ENCODE data around the gene DOP1A. TPM values are rescaled to one million over a fixed set of nuclear protein-coding genes. Genes with fewer than 3 reads are reported as not detected.

DOP1A gene
- total RNA-seq, 2 donors from 2014 or later, result 20.3 to 29.6 TPM

DNA sequence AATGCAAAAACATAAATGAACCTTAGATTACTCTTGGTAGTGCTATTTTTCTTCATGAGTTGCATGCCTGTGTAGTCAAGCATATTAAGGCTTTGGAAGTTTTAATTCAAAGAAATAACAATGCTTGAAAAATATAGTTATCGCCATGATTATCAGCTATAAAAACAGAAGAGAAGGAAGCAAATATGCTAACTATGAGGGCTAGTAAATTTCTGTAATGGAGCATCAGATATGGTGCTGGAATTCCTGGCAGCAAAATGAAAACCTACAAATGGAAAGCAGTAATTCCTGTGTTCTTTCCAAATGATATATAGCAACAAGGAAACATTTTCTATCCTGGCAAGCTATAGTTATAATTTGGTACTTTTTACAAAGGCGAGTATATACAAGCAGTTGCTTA is 29.7 kb downstream of the DOP1A start:
- no peak overlapping the region for H3K9ac ChIP-seq (ENCODE audit: low read depth in 2 of 2, low read length in 2 of 2)
- H3K9me3 ChIP-seq, result no peaks in the 10 kb centered on the region
- H3K4me3 ChIP-seq, result no peak overlapping the region
- TF ChIP-seq, protein P1, sequence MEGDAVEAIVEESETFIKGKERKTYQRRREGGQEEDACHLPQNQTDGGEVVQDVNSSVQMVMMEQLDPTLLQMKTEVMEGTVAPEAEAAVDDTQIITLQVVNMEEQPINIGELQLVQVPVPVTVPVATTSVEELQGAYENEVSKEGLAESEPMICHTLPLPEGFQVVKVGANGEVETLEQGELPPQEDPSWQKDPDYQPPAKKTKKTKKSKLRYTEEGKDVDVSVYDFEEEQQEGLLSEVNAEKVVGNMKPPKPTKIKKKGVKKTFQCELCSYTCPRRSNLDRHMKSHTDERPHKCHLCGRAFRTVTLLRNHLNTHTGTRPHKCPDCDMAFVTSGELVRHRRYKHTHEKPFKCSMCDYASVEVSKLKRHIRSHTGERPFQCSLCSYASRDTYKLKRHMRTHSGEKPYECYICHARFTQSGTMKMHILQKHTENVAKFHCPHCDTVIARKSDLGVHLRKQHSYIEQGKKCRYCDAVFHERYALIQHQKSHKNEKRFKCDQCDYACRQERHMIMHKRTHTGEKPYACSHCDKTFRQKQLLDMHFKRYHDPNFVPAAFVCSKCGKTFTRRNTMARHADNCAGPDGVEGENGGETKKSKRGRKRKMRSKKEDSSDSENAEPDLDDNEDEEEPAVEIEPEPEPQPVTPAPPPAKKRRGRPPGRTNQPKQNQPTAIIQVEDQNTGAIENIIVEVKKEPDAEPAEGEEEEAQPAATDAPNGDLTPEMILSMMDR (IDR thresholded peaks at IDR 0.05), result no peak
- intact Hi-C loops (cut with DNase I), result no loop called here
- no peaks in the 10 kb centered on the region for H3K27me3 ChIP-seq
- no peak for DNase-seq
- no peaks in the 10 kb centered on the region for H3K4me1 ChIP-seq
- H3K36me3 ChIP-seq, result no peaks in the 10 kb centered on the region
- no peak overlapping the region for H3K27ac ChIP-seq

DNA sequence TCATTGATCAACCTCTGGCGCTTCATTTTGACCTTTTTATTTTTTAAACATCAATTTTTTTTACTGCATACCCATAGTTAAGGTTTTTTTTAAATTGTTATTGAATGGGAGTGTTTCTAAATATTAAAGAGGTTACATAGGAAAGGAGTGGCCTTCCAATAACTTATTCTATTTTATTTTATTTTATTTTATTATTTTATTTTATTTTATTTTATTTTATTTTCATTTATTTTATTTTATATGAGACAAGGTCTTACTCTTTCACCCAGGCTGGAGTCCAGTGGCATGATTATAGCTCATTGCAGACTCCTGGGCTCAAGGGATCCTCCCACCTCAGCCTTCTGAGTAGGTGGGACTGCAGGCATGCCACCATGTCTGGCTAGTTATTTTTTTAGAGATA is 30.2 kb downstream of the DOP1A start:
- DNase-seq, result no peak
- H3K9ac ChIP-seq (ENCODE audit: low read depth in 2 of 2, low read length in 2 of 2), result no peak overlapping the region
- TF ChIP-seq, protein P1 (IDR thresholded peaks at IDR 0.05), result no peak
- no peaks in the 10 kb centered on the region for H3K4me1 ChIP-seq
- H3K27me3 ChIP-seq, result no peaks in the 10 kb centered on the region
- no peak overlapping the region for H3K27ac ChIP-seq
- no peaks in the 10 kb centered on the region for H3K9me3 ChIP-seq
- no peaks in the 10 kb centered on the region for H3K36me3 ChIP-seq
- intact Hi-C loops (cut with DNase I), result no loop called here
- no peak overlapping the region for H3K4me3 ChIP-seq

DNA sequence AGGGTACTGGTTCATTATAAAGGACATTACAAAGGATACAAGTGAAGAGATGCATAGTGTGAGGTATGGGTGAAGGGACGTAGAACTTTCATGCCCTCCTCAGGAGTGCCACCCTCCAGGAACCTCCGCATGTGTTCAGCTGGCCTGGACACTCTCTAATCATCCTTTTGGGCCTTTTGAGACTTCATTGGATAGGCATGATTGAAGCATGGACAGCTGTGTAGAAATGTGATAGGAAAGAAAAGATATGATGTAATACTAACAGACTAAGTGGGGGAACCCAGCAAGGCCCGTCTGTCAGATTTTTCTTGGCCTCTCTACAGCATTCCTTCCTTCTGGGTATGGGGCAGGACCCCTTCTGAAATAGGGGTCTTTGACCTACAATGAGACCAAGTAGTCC is 31.1 kb downstream of the DOP1A start:
- H3K4me3 ChIP-seq, result no peak overlapping the region
- H3K9ac ChIP-seq (ENCODE audit: low read depth in 2 of 2, low read length in 2 of 2), result no peak overlapping the region
- TF ChIP-seq, protein P1 (IDR thresholded peaks at IDR 0.05), result no peak
- H3K27me3 ChIP-seq, result no peaks in the 10 kb centered on the region
- no peak overlapping the region for H3K27ac ChIP-seq
- intact Hi-C loops (cut with DNase I), result no loop called here
- no peak for DNase-seq
- no peaks in the 10 kb centered on the region for H3K4me1 ChIP-seq
- H3K36me3 ChIP-seq, result no peaks in the 10 kb centered on the region
- no peaks in the 10 kb centered on the region for H3K9me3 ChIP-seq

DNA sequence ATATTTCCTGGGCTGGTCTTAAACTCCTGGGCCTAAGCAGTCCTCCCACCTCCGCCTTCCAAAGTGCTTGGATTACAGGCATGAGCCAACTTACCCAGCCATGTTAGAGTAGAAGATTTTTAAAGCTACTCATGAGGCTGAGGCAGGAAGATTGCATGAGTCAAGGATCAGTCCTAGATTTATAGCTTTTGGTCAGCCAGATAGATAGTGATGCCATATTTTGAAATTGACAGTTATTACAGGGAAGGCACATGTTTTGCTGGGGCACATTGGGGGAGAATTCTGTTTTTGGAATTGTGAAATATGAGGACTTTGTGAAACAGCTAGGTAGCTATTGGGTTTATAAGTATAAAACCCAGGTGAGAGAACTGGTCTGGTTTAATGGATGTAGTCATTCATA is 40.9 kb downstream of the DOP1A start:
- peaks cover 7% of the 10 kb centered on the region for H3K36me3 ChIP-seq
- no peaks in the 10 kb centered on the region for H3K4me1 ChIP-seq
- no peaks in the 10 kb centered on the region for H3K9me3 ChIP-seq
- H3K27ac ChIP-seq, result no peak overlapping the region
- TF ChIP-seq, protein P1 (IDR thresholded peaks at IDR 0.05), result no peak
- intact Hi-C loops (cut with DNase I), result no loop called here
- H3K4me3 ChIP-seq, result no peak overlapping the region
- DNase-seq, result no peak
- H3K9ac ChIP-seq (ENCODE audit: low read depth in 2 of 2, low read length in 2 of 2), result no peak overlapping the region
- H3K27me3 ChIP-seq, result no peaks in the 10 kb centered on the region

DNA sequence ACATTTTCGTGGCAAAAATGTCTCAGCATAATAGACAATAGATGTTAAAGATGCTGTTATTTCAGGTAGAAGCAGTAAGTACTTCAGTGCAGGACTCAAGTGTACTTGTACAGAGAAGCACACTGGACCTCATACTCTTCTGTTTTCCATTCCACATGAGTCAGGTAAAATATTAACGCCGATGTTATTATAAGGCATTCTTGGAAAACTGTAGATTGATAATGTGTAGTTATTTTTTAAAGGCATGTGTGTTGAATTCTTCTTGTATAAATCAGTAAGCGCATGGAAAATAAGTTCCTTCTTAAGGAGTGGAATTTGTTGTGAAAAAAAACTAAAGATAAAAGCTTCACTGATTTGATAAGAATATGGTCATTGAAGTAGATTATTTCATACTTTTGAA is 45.8 kb downstream of the DOP1A start:
- no peak overlapping the region for H3K27ac ChIP-seq
- no peak overlapping the region for H3K4me3 ChIP-seq
- no peaks in the 10 kb centered on the region for H3K27me3 ChIP-seq
- TF ChIP-seq, protein P1 (IDR thresholded peaks at IDR 0.05), result no peak
- intact Hi-C loops (cut with DNase I), result no loop called here
- no peaks in the 10 kb centered on the region for H3K4me1 ChIP-seq
- DNase-seq, result no peak
- no peaks in the 10 kb centered on the region for H3K9me3 ChIP-seq
- H3K36me3 ChIP-seq, result peaks cover 7% of the 10 kb centered on the region
- no peak overlapping the region for H3K9ac ChIP-seq (ENCODE audit: low read depth in 2 of 2, low read length in 2 of 2)

DNA sequence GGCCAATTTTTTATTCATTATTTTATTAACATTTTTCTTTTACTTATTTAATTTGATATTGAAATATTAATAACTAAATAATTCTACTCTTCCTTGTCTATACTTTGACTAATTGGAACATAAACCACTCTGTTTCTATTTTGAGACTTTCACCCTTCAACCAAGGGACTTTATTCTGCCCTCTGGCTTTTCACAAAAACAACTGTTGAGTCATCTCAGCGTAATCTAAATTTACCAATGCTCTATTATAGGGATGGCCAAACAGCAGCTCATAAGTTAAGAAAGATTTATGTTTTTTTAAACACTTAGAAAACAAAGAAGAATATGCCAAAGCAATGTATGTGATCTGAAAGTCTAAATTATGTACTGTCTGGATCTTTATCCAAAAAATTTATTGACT is 46.7 kb downstream of the DOP1A start:
- H3K36me3 ChIP-seq, result peaks cover 7% of the 10 kb centered on the region
- H3K9ac ChIP-seq (ENCODE audit: low read depth in 2 of 2, low read length in 2 of 2), result no peak overlapping the region

More for the DNA sequence above, 46.7 kb downstream of the DOP1A start:
- DNase-seq, result no peak
- intact Hi-C loops (cut with DNase I), result no loop called here
- Histone ChIP-seq H3K4me3 (no peak overlapping the region), H3K27ac (no peak overlapping the region), H3K4me1 (no peaks in the 10 kb centered on the region), H3K27me3 (no peaks in the 10 kb centered on the region), H3K9me3 (no peaks in the 10 kb centered on the region)
- TF ChIP-seq, protein P1 (IDR thresholded peaks at IDR 0.05), result no peak

All from colonic mucosa (tissue), 4 donors.